ENCODE results near the gene PHYHIPL.

GRCh38 chr10:59279476-59279875 is 103.0 kb downstream of the PHYHIPL start:
- TF ChIP-seq CTCF (IDR thresholded peaks at IDR 0.05), result no peak
- no peak for TF ChIP-seq POLR2AphosphoS5 (IDR thresholded peaks at IDR 0.05)

Data from gastroesophageal sphincter (tissue), 3 donors.